M059J (cell line): Measurements from ENCODE around the gene KRTAP5-11. TPM values are rescaled to one million over a fixed set of nuclear protein-coding genes. Genes with fewer than 3 reads are reported as not detected.

Source experiments
- total RNA-seq: library from RNA; depleted of rRNA; stranded (reverse); fragments of >200 nt; shearing (Covaris generic); gene quantifications from 2 replicates; pipeline ENCODE4 v1.2.3, GENCODE V29; 2014; rRNA removed

The KRTAP5-11 gene
- total RNA-seq, 1 experiment from 2014 or later = not detected

Other genes starting within 250 kb of the KRTAP5-11 start
- gene DHCR7, start 134.5 kb downstream of the KRTAP5-11 start, total RNA-seq = 99.2 and 123 TPM in 2 replicates
- 21.1 and 23.8 TPM in 2 replicates for gene NADSYN1, start 129.7 kb downstream of the KRTAP5-11 start, total RNA-seq
- not detected in 2 replicates for gene KRTAP5-7, start 55.6 kb downstream of the KRTAP5-11 start, total RNA-seq
- gene KRTAP5-8, start 44.9 kb downstream of the KRTAP5-11 start, total RNA-seq = not detected in 2 replicates
- not detected in 2 replicates for gene KRTAP5-9, start 34.5 kb downstream of the KRTAP5-11 start, total RNA-seq
- not detected in 2 replicates for gene KRTAP5-10, start 17.3 kb downstream of the KRTAP5-11 start, total RNA-seq